Spleen (tissue), 11 donors: ENCODE measurements around the gene CRYGN. TPM values are rescaled to one million over a fixed set of nuclear protein-coding genes. Genes with fewer than 3 reads are reported as not detected.

Experiments
- DNase-seq: peaks from one replicate; pipeline ENCODE4 v3.0.0-alpha.2; 2020
- H3K27ac ChIP-seq, 8 donors: fragments of 200-600 bp; sonication (generic) in 7 of 8; 1 replicate in 4 of 8; 2 replicates in 4 of 8; pipeline versions ENCODE4 v1.5.0 to v1.8.0; 2016 to 2021; ENCODE audit warnings: inconsistent platforms in 4 of 8, mild to moderate bottlenecking in 4 of 8, moderate library complexity in 1 of 8
- H3K27me3 ChIP-seq, 7 donors: fragments of 200-600 bp; sonication (generic) in 6 of 7; replicated peaks in 1 of 7; 1 replicate in 4 of 7; 2 replicates in 3 of 7; pipeline versions ENCODE4 v1.5.0 to v1.8.0; 2016 to 2021; ENCODE audit warnings: inconsistent platforms in 3 of 7, mild to moderate bottlenecking in 1 of 7
- H3K36me3 ChIP-seq, 6 donors: fragments of 200-600 bp; sonication (generic) in 5 of 6; 1 replicate in 4 of 6; 2 replicates in 2 of 6; pipeline versions ENCODE4 v1.5.0 to v1.8.0; 2016 to 2021; ENCODE audit warnings: inconsistent platforms in 2 of 6
- H3K4me1 ChIP-seq, 6 donors: fragments of 200-600 bp; sonication (generic) in 5 of 6; 1 replicate in 3 of 6; 2 replicates in 3 of 6; pipeline versions ENCODE4 v1.5.0 to v1.8.0; 2016 to 2021; ENCODE audit warnings: inconsistent platforms in 3 of 6
- H3K4me3 ChIP-seq, 8 donors: fragments of 200-600 bp; sonication (generic) in 7 of 8; 1 replicate in 4 of 8; 2 replicates in 4 of 8; pipeline versions ENCODE4 v1.5.0 to v1.8.0; 2016 to 2021; ENCODE audit warnings: inconsistent platforms in 4 of 8, mild to moderate bottlenecking in 4 of 8, moderate library complexity in 2 of 8
- H3K9me3 ChIP-seq, 8 donors: fragments of 200-600 bp; sonication (generic) in 7 of 8; 1 replicate in 4 of 8; 2 replicates in 4 of 8; pipeline versions ENCODE4 v1.5.0 to v1.8.0; 2016 to 2021; ENCODE audit warnings: inconsistent platforms in 4 of 8
- POLR2A ChIP-seq, 3 donors: fragments of 450-650 bp; IDR thresholded peaks; one replicate each; pipeline ENCODE4 v1.5.1; 2017; ENCODE audit warnings: antibody characterized with exemption in 3 of 3, mild to moderate bottlenecking in 1 of 3
- POLR2AphosphoS5 ChIP-seq, 3 donors: sonication (generic); formaldehyde crosslinking; IDR thresholded peaks; one replicate each; pipeline ENCODE4 v1.5.1; 2017; ENCODE audit warnings: antibody characterized with exemption in 3 of 3
- WGBS, 5 donors: extraction: QIAGEN DNeasy Blood & Tissue Kit in 3 of 5; methylation state at CpG; one replicate each; pipeline versions ENCODE4 v1.1.5 to v1.1.7; 2013 to 2018; 5-methylcytosine and 5-hydroxymethylcytosine counted together
- intact Hi-C: fragments of 100-400 bp; cut with DNase I; formaldehyde crosslinking; loops from one replicate; pipeline ENCODE4 v1.15.0; 2023; ENCODE audit warnings: low total_unique reads
- polyA plus RNA-seq, 3 donors: library from polyadenylated mRNA; stranded (reverse); fragments of 200-250 nt; gene quantifications; one replicate each; pipeline ENCODE4 v1.2.1, GENCODE V29; 2013
- total RNA-seq, 7 donors: library from RNA; depleted of rRNA in 3 of 7; stranded (reverse); fragments of >200 nt in 3 of 7; fragmentation: NEBNext Ultra II Directional in 4 of 7; extraction: Animal tissue kit (Norgen Biotek cat#: 25700) in 4 of 7; gene quantifications; one replicate each; pipeline versions ENCODE4 v1.1.0 to v1.2.1, GENCODE V29; 2016 to 2021
- TF ChIP-seq, protein P1 (sequence below), 11 experiments: fragments of 200-600 bp in 7 of 11; fragments of 450-650 bp in 4 of 11; sonication (generic) in 4 of 11; IDR thresholded peaks in 8 of 11; conservative IDR thresholded peaks in 3 of 11; 1 replicate in 7 of 11; 2 replicates in 4 of 11; pipeline versions ENCODE4 v1.4.0 to v1.8.0; 2016 to 2021; ENCODE audit warnings: antibody characterized with exemption in 11 of 11, inconsistent platforms in 4 of 11, mild to moderate bottlenecking in 1 of 11
- donor health status: healthy with polysubstance abuse.
- donor health status: DM: no; HTN: no; CAD: no; lungs with moderate emphysema.
- donor health status: DM: no; HTN: no; CAD: no.
- donor health status: Bipolar disorder and iron deficiency.
- donor health status: healthy.
- donor health status: DM: no; HTN: no; CAD: no.
- donor health status: DM: yes; HTN: yes; CAD: no.

CRYGN gene
- total and polyA plus RNA-seq, 10 donors: 0.17 to 2.5 (median 0.32) TPM; not detected in 1

DNA sequence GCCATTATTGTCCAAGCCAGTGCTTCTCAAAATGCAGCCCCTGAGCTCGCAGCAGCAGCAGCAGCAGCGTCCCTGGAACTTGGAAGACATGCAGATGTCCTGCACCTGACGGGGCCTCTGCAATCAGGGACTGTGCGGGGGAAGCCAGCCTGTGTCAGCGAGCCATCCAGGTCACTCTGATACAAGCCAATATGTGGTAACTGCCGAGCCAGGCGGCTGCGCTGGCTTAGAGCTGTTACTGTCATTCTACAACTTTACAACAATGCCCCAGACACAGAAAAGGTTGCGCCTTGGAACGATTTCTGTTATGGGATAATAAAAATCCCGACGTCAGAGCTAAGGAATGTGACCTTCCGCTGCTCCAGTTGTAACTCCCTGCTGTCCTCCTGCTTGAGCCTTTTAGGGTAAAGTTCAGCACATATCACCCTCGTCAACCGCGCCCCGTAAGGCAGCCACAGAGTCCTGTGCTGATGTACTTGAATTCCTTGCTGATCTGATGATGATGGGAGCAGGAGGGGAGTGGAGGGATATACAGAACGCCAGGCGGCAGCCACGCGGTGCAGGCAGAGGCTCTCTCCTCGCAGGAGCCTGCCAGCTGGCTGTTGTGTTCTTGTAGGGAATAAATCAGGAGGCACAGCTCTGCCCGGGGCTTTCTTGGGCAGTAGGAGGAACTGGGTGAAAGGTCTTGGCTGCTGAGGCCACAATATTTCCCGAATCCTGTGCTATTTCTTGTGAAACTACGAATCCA is 20.0 kb upstream of the CRYGN start:
- Histone ChIP-seq H3K4me3 (no peak overlapping the region), H3K36me3 (peaks cover 0 to 16% (median 5%) of the 10 kb centered on the region in 6 donors), H3K27me3 (peaks cover 0 to 9% (median 0%) of the 10 kb centered on the region in 7 donors), H3K27ac (peak overlapping the region in 7 of 8 donors; percentile 63 to 82 (median 65)), H3K9me3 (peaks cover 0 to 27% (median 21%) of the 10 kb centered on the region in 8 donors), H3K4me1 (peaks cover 3 to 21% (median 11%) of the 10 kb centered on the region in 6 donors)
- intact Hi-C loops: no loop called here
- TF ChIP-seq POLR2A (IDR thresholded peaks at IDR 0.05) (no peak), POLR2AphosphoS5 (IDR thresholded peaks at IDR 0.05) (peak; percentile 67 to 82 (median 80))
- TF ChIP-seq, protein P1, sequence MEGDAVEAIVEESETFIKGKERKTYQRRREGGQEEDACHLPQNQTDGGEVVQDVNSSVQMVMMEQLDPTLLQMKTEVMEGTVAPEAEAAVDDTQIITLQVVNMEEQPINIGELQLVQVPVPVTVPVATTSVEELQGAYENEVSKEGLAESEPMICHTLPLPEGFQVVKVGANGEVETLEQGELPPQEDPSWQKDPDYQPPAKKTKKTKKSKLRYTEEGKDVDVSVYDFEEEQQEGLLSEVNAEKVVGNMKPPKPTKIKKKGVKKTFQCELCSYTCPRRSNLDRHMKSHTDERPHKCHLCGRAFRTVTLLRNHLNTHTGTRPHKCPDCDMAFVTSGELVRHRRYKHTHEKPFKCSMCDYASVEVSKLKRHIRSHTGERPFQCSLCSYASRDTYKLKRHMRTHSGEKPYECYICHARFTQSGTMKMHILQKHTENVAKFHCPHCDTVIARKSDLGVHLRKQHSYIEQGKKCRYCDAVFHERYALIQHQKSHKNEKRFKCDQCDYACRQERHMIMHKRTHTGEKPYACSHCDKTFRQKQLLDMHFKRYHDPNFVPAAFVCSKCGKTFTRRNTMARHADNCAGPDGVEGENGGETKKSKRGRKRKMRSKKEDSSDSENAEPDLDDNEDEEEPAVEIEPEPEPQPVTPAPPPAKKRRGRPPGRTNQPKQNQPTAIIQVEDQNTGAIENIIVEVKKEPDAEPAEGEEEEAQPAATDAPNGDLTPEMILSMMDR (IDR thresholded peaks at IDR 0.05 in 8 of 11, conservative IDR thresholded peaks at IDR 0.05 in 3 of 11): peak in 4 of 11 experiments; percentile 13 to 36 (median 24)
- no peak for DNase-seq
- WGBS, 5 donors: 26 to 34% (median 29%) methylated on average over 17 to 25 of the region's 25 CpGs

DNA sequence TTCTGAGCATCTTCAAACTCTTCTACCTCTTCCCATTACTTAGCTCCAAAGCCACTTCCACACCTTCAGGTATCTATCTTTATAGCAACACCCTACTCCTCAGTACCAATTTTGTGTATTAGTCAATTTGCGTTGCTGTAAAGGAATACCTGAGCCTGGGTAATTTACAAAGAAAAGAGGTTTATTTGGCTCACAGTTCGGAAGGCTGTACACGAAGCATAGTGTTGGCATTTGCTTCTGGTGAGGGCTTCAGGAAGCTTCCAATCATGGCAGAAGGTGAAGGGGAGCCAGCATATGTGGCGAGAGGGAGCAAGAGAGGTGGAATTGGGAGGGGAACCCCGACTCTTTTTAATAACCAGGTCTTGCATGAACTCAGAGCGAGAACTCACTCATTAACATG is 17.6 kb upstream of the CRYGN start:
- 91 to 97% (median 95%) methylated on average over 6 of the region's 6 CpGs for WGBS, 5 donors
- no peaks in the 10 kb centered on the region for H3K36me3 ChIP-seq
- DNase-seq: no peak
- peaks cover 3 to 21% (median 11%) of the 10 kb centered on the region in 6 donors for H3K4me1 ChIP-seq
- H3K4me3 ChIP-seq: no peak overlapping the region
- H3K27me3 ChIP-seq: peaks cover 0 to 9% (median 0%) of the 10 kb centered on the region in 7 donors
- intact Hi-C loops: no loop called here
- no peak overlapping the region for H3K27ac ChIP-seq
- H3K9me3 ChIP-seq: peaks cover 0 to 11% (median 6%) of the 10 kb centered on the region in 8 donors
- TF ChIP-seq POLR2AphosphoS5 (IDR thresholded peaks at IDR 0.05) (no peak), POLR2A (IDR thresholded peaks at IDR 0.05) (no peak)
- TF ChIP-seq, protein P1 (IDR thresholded peaks at IDR 0.05 in 8 of 11, conservative IDR thresholded peaks at IDR 0.05 in 3 of 11): no peak

GRCh38 chr7:151456782-151457181 is 16.8 kb upstream of the CRYGN start:
- intact Hi-C loops: no loop called here
- Histone ChIP-seq H3K9me3 (peaks cover 0 to 4% (median 0%) of the 10 kb centered on the region in 8 donors), H3K27me3 (peaks cover 0 to 9% (median 0%) of the 10 kb centered on the region in 7 donors), H3K4me3 (no peak overlapping the region), H3K27ac (no peak overlapping the region), H3K4me1 (peaks cover 3 to 21% (median 11%) of the 10 kb centered on the region in 6 donors), H3K36me3 (no peaks in the 10 kb centered on the region)
- no peak for DNase-seq
- 55 to 63% (median 60%) methylated on average over 4 of the region's 4 CpGs for WGBS, 5 donors
- TF ChIP-seq, protein P1 (IDR thresholded peaks at IDR 0.05 in 8 of 11, conservative IDR thresholded peaks at IDR 0.05 in 3 of 11): no peak
- TF ChIP-seq POLR2A (IDR thresholded peaks at IDR 0.05) (no peak), POLR2AphosphoS5 (IDR thresholded peaks at IDR 0.05) (no peak)

DNA sequence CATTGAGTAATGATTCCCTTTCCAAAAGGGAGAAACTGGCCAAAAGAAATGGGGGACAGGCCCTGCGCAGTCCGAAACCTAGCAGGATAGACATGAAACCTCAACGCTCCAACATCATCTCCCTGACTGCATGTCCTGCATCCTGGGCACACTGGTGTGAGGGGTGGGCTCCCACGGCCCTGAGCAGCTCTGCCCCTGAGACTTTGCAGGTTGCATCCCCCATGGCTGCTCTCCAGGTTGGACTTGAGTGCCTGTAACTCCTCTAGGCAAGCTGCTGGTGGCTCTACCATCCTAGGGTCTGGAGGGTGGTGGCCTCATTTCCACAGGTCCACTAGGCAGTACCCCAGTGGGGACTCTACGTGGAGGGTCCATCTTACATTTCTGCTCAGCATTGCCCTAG is 16.3 kb upstream of the CRYGN start:
- WGBS, 5 donors: 90 to 99% (median 93%) methylated on average over 5 of the region's 5 CpGs
- TF ChIP-seq POLR2A (IDR thresholded peaks at IDR 0.05) (no peak), POLR2AphosphoS5 (IDR thresholded peaks at IDR 0.05) (no peak)
- TF ChIP-seq, protein P1 (IDR thresholded peaks at IDR 0.05 in 8 of 11, conservative IDR thresholded peaks at IDR 0.05 in 3 of 11): no peak
- peaks cover 3 to 21% (median 11%) of the 10 kb centered on the region in 6 donors for H3K4me1 ChIP-seq
- peak; percentile 32 for DNase-seq
- intact Hi-C loops: no loop called here
- no peaks in the 10 kb centered on the region for H3K9me3 ChIP-seq
- H3K27ac ChIP-seq: no peak overlapping the region
- no peak overlapping the region for H3K4me3 ChIP-seq
- no peaks in the 10 kb centered on the region for H3K36me3 ChIP-seq
- peaks cover 0 to 9% (median 0%) of the 10 kb centered on the region in 7 donors for H3K27me3 ChIP-seq
